Measurements from ENCODE around the gene KANSL3. TPM values are rescaled to one million over a fixed set of nuclear protein-coding genes. Genes with fewer than 3 reads are reported as not detected.

Gene KANSL3
- total and polyA plus RNA-seq, 2 donors (not counting 3 experiments of a cell fraction or from before 2014, with no cell fraction given), result 27.7 to 36.9 TPM

- no peak overlapping the region for H2AFZ ChIP-seq (ENCODE audit: low read depth, low read length)
- no peak overlapping the region for H3K4me3 ChIP-seq (replicated peaks in 1 of 3; ENCODE audit: insufficient read depth in 1 of 3, low read depth in 1 of 3, low read length in 3 of 3)
- H3K9me3 ChIP-seq (replicated peaks; ENCODE audit: control insufficient read depth, insufficient read depth, low read length), result no peaks in the 10 kb centered on the region
- H3K27ac ChIP-seq (ENCODE audit: insufficient read depth, low read depth, low read length), result no peak overlapping the region
- TF ChIP-seq FOS (IDR thresholded peaks at IDR 0.05; ENCODE audit: borderline replicate concordance, insufficient read depth, low read length) (no peak), POLR2AphosphoS5 (IDR thresholded peaks at IDR 0.05; ENCODE audit: insufficient read depth, low read depth, low read length) (no peak), MYC (IDR thresholded peaks at IDR 0.05; ENCODE audit: low read depth, low read length) (no peak), EZH2 (IDR thresholded peaks at IDR 0.05; ENCODE audit: borderline replicate concordance, low read depth, low read length, severe bottlenecking) (no peak), POLR2A (IDR thresholded peaks at IDR 0.05; ENCODE audit: low read depth, low read length) (no peak), GATA2 (IDR thresholded peaks at IDR 0.05; ENCODE audit: insufficient read depth, insufficient read length, low read depth, low read length) (no peak), CTCF (IDR thresholded peaks at IDR 0.05; ENCODE audit: extremely low read depth in 1 of 2, insufficient read depth in 1 of 2, low read depth in 1 of 2, low read length in 2 of 2) (no peak), JUN (IDR thresholded peaks at IDR 0.05; ENCODE audit: borderline replicate concordance, insufficient read depth, insufficient read length, low read depth) (no peak), MAX (IDR thresholded peaks at IDR 0.05; ENCODE audit: insufficient read depth, insufficient read length) (no peak)
- H3K27me3 ChIP-seq (ENCODE audit: control insufficient read depth in 2 of 2, insufficient read depth in 2 of 2, low read length in 2 of 2), result peaks cover 12 to 19% of the 10 kb centered on the region in 2 experiments
- no peaks in the 10 kb centered on the region for H3K9me1 ChIP-seq (replicated peaks; ENCODE audit: control insufficient read depth, extremely low read depth, insufficient read depth, low read length)
- H3K9ac ChIP-seq (replicated peaks; ENCODE audit: extremely low read depth, insufficient read depth, low read length), result no peak overlapping the region
- H3K4me1 ChIP-seq (ENCODE audit: control insufficient read depth, extremely low read depth, insufficient read depth, low read length), result no peaks in the 10 kb centered on the region
- H4K20me1 ChIP-seq (replicated peaks; ENCODE audit: control insufficient read depth, extremely low read depth, insufficient read depth, low read length), result no peaks in the 10 kb centered on the region
- no TSS peak for BruUV-seq (replicated peaks)
- CTCF ChIA-PET, result no interaction called here
- H3K36me3 ChIP-seq (ENCODE audit: control insufficient read depth in 2 of 2, extremely low read depth in 1 of 2, insufficient read depth in 2 of 2, low read length in 2 of 2), result no peaks in the 10 kb centered on the region
- intact Hi-C loops (cut with micrococcal nuclease) (no loop called here), dilution Hi-C loops (cut with MboI; ENCODE audit: extremely low pct_ligation_motif_present, low sequenced_read_pairs) (no loop called here)
- no peak overlapping the region for H3K4me2 ChIP-seq (ENCODE audit: insufficient read depth, low read length)
- FAIRE-seq (no peak), DNase-seq (ENCODE audit: low read depth, low spot score) (no peak)
- POLR2A ChIA-PET, result no interaction called here
- H3K79me2 ChIP-seq (ENCODE audit: control insufficient read depth, insufficient read depth, low read length), result no peaks in the 10 kb centered on the region
Observed at GRCh38 chr2:96681540-96681939, 43.4 kb upstream of the KANSL3 start.

Data from endothelial cell of umbilical vein (primary cell).